HepG2 (cell line): ENCODE measurements around the gene ZFX. TPM values are rescaled to one million over a fixed set of nuclear protein-coding genes. Genes with fewer than 3 reads are reported as not detected.

Source experiments
- ATAC-seq: fragments of 200-7000 bp; cut with Tn5 transposase; 3 replicates; pipeline ENCODE4 v1.9.1; 2020; ENCODE audit warnings: mild to moderate bottlenecking, moderate library complexity
- BruUV-seq: library from RNA; stranded (reverse); fragments of 400-500 nt; replicated peaks from 2 replicates; lab custom pipeline; 2021; lab: Mats Ljungman, UMichigan
- CTCF ChIA-PET: fragments of 300-600 bp; formaldehyde crosslinking; extraction: SDS; loops from one replicate; lab custom pipeline; 2021; ENCODE audit warnings: low total read pairs, inconsistent platforms, low intra/inter-chr PET ratio; lab: Yijun Ruan, JAX
- POLR2A ChIA-PET: fragments of 350-600 bp; sonication (Branson Sonifier 250); formaldehyde crosslinking; loops from one replicate; lab custom pipeline; 2020; ENCODE audit warnings: antibody characterized with exemption, inconsistent platforms; lab: Yijun Ruan, JAX
- DNase-seq: peaks from one replicate; pipeline ENCODE4 v3.0.0-alpha.2; 2015; ENCODE audit warnings: low spot score
- FAIRE-seq: peaks from 3 replicates; lab custom pipeline; 2011; peaks lifted over from hg19 to GRCh38; lab: Jason Lieb, UNC
- H2AFZ ChIP-seq: one replicate; pipeline ENCODE4 v1.6.1; 2011; ENCODE audit warnings: low read length, inconsistent platforms
- H3K27ac ChIP-seq: fragments of 300-600 bp; 3 replicates; pipeline ENCODE4 v1.8.0; 2011; ENCODE audit warnings: mixed run types, mild to moderate bottlenecking, mixed read lengths, low read length, inconsistent platforms; ENCODE audit not compliant: insufficient read depth; ENCODE audit errors: extremely low read length
- H3K27me3 ChIP-seq, 2 experiments: fragments of 200-600 bp in 1 of 2; 2 replicates in 1 of 2; 3 replicates in 1 of 2; pipeline versions ENCODE4 v1.6.0 to v1.8.0; 2011; ENCODE audit warnings: low read length in 2 of 2, mild to moderate bottlenecking in 2 of 2, moderate library complexity in 2 of 2, inconsistent platforms in 1 of 2; ENCODE audit not compliant: insufficient read depth in 2 of 2, control insufficient read depth in 1 of 2
- H3K36me3 ChIP-seq, 2 experiments: fragments of 200-600 bp in 1 of 2; replicated peaks in 1 of 2; 2 replicates in 1 of 2; 3 replicates in 1 of 2; pipeline versions ENCODE4 v1.5.1 to v1.8.0; 2011; ENCODE audit warnings: low read length in 2 of 2, inconsistent platforms in 1 of 2; ENCODE audit not compliant: insufficient read depth in 2 of 2, control insufficient read depth in 1 of 2
- H3K4me1 ChIP-seq: 2 replicates; pipeline ENCODE4 v1.5.1; 2012; ENCODE audit warnings: low read length, inconsistent platforms; ENCODE audit not compliant: insufficient read depth
- H3K4me2 ChIP-seq: 2 replicates; pipeline ENCODE4 v1.6.0; 2011; ENCODE audit warnings: low read depth, low read length, inconsistent platforms
- H3K4me3 ChIP-seq, 3 experiments: fragments of 200-600 bp in 1 of 3; sonication (generic), shearing (Covaris generic) in 1 of 3; replicated peaks in 1 of 3; 2 replicates each; pipeline ENCODE4 v1.5.1; 2011 to 2016; ENCODE audit warnings: low read length in 3 of 3, inconsistent platforms in 2 of 3, low read depth in 2 of 3, mild to moderate bottlenecking in 2 of 3, control low read depth in 1 of 3, mixed read lengths in 1 of 3; ENCODE audit not compliant: insufficient read depth in 1 of 3
- H3K79me2 ChIP-seq: one replicate; pipeline ENCODE4 v1.6.1; 2011; ENCODE audit warnings: low read length, inconsistent platforms; ENCODE audit not compliant: insufficient read depth
- H3K9ac ChIP-seq: 2 replicates; pipeline ENCODE4 v1.6.0; 2011; ENCODE audit warnings: mild to moderate bottlenecking, low read depth, low read length, inconsistent platforms; ENCODE audit not compliant: insufficient read depth
- H3K9me3 ChIP-seq: 2 replicates; pipeline ENCODE4 v1.5.1; 2012; ENCODE audit warnings: mild to moderate bottlenecking, low read length
- H4K20me1 ChIP-seq: 2 replicates; pipeline ENCODE4 v1.6.0; 2011; ENCODE audit warnings: inconsistent platforms, mild to moderate bottlenecking, low read length, moderate library complexity; ENCODE audit not compliant: insufficient read depth
- BRD4 ChIP-seq: sonication (generic); formaldehyde crosslinking; IDR thresholded peaks from 2 replicates; pipeline ENCODE4 v1.4.0; 2020; ENCODE audit warnings: missing genetic modification reagents
- CBFB ChIP-seq: sonication (generic); formaldehyde crosslinking; IDR thresholded peaks from 2 replicates; pipeline ENCODE4 v1.4.0; 2020; ENCODE audit warnings: missing genetic modification reagents
- GABPB1 ChIP-seq: IDR thresholded peaks from 2 replicates; pipeline ENCODE4 v1.6.1; 2016; ENCODE audit warnings: mild to moderate bottlenecking, missing genetic modification reagents, moderate library complexity, missing compliant biosample characterization
- HOXA3 ChIP-seq: sonication (generic); formaldehyde crosslinking; IDR thresholded peaks from 2 replicates; pipeline ENCODE4 v1.5.0; 2020; ENCODE audit warnings: missing genetic modification reagents
- PRDM15 ChIP-seq: sonication (generic); formaldehyde crosslinking; IDR thresholded peaks from 2 replicates; pipeline ENCODE4 v1.4.0; 2020; ENCODE audit warnings: missing genetic modification reagents
- RFX3 ChIP-seq: IDR thresholded peaks from 2 replicates; pipeline ENCODE4 v1.6.1; 2016; ENCODE audit warnings: missing biosample characterization, missing genetic modification reagents
- SPEN ChIP-seq: sonication (generic); formaldehyde crosslinking; IDR thresholded peaks from 2 replicates; pipeline ENCODE4 v1.5.1; 2020; ENCODE audit warnings: low read depth, mild to moderate bottlenecking, missing genetic modification reagents
- STAT5B ChIP-seq: sonication (generic); formaldehyde crosslinking; IDR thresholded peaks from 2 replicates; pipeline ENCODE4 v1.4.0; 2020; ENCODE audit warnings: missing genetic modification reagents
- TEAD2 ChIP-seq: sonication (generic); formaldehyde crosslinking; IDR thresholded peaks from 2 replicates; pipeline ENCODE4 v1.9.0; 2021; ENCODE audit warnings: missing genetic modification reagents
- TOE1 ChIP-seq: sonication (generic); formaldehyde crosslinking; IDR thresholded peaks from 2 replicates; pipeline ENCODE4 v1.4.0; 2020; ENCODE audit warnings: mild to moderate bottlenecking, missing genetic modification reagents
- ZC3H13 ChIP-seq: sonication (generic); formaldehyde crosslinking; IDR thresholded peaks from 2 replicates; pipeline ENCODE4 v1.8.1; 2023; ENCODE audit warnings: mild to moderate bottlenecking, missing genetic modification reagents, moderate library complexity
- ZFAT ChIP-seq: sonication (generic); formaldehyde crosslinking; conservative IDR thresholded peaks from 2 replicates; pipeline ENCODE4 v1.8.1; 2023; ENCODE audit warnings: missing genetic modification reagents, inconsistent platforms
- ZFP36L2 ChIP-seq: sonication (generic); formaldehyde crosslinking; IDR thresholded peaks from 2 replicates; pipeline ENCODE4 v1.4.0; 2020; ENCODE audit warnings: missing genetic modification reagents
- ZNF318 ChIP-seq: sonication (generic); formaldehyde crosslinking; IDR thresholded peaks from 2 replicates; pipeline ENCODE4 v1.4.0; 2020; ENCODE audit warnings: mild to moderate bottlenecking, missing genetic modification reagents
- ZNF335 ChIP-seq: sonication (generic); formaldehyde crosslinking; IDR thresholded peaks from 2 replicates; pipeline ENCODE4 v1.4.0; 2020; ENCODE audit warnings: missing genetic modification reagents
- ZNF546 ChIP-seq: sonication (generic); formaldehyde crosslinking; conservative IDR thresholded peaks from 2 replicates; pipeline ENCODE4 v1.8.1; 2023; ENCODE audit warnings: mild to moderate bottlenecking, missing genetic modification reagents
- WGBS: methylation state at CpG from one replicate; pipeline ENCODE4 v1.1.6; 2017; ENCODE audit warnings: low lambda C conversion rate; 5-methylcytosine and 5-hydroxymethylcytosine counted together
- in situ Hi-C: cut with HindIII; loops from 2 replicates; pipeline ENCODE4 v1.10.0; 2017; ENCODE audit warnings: low pct_unique_long_range_greater_than_20kb; ENCODE audit not compliant: extremely low pct_ligation_motif_present
- intact Hi-C: fragments of 100-400 bp; cut with micrococcal nuclease; formaldehyde crosslinking; loops from one replicate; pipeline ENCODE4 v1.10.0; 2022; ENCODE audit not compliant: unreplicated experiment
- polyA plus RNA-seq, 8 experiments: library from polyadenylated mRNA; depleted of rRNA in 3 of 8; stranded (reverse) in 7 of 8; unstranded in 1 of 8; fragments of >200 nt; fragmentation: Illumina TruSeq in 4 of 8; extraction: Trizol in 4 of 8; gene quantifications; 2 replicates each; pipeline versions ENCODE4 v1.2.1 to v1.2.3, GENCODE V29; 2011 to 2016; ENCODE audit warnings: low read depth in 4 of 8, missing spikeins in 1 of 8, mixed read lengths in 1 of 8; ENCODE audit not compliant: insufficient read depth in 1 of 8
- total RNA-seq, 5 experiments: library from RNA; depleted of rRNA; stranded (reverse); fragments of >200 nt; fragmentation: Illumina TruSeq; extraction: Trizol; gene quantifications; 2 replicates each; pipeline ENCODE4 v1.2.3, GENCODE V29; 2016; ENCODE audit warnings: low read depth in 1 of 5

Gene ZFX
- total and polyA plus RNA-seq, 2 of the 13 experiments (the other 11 are each of a cell fraction or from before 2014, with no cell fraction given), result 13.8 to 37.3 TPM

GRCh38 chrX:24133312-24133711 is 16.2 kb upstream of the ZFX start:
- Histone ChIP-seq H3K9me3 (no peaks in the 10 kb centered on the region), H3K4me1 (no peaks in the 10 kb centered on the region), H3K9ac (no peak overlapping the region), H3K27me3 (no peaks in the 10 kb centered on the region), H2AFZ (no peak overlapping the region), H3K4me2 (no peak overlapping the region), H3K4me3 (no peak overlapping the region), H3K36me3 (no peaks in the 10 kb centered on the region), H3K27ac (no peak overlapping the region), H3K79me2 (no peaks in the 10 kb centered on the region), H4K20me1 (no peaks in the 10 kb centered on the region)
- intact Hi-C loops (no loop called here), in situ Hi-C loops (no loop called here)
- ChIA-PET POLR2A (no interaction called here), CTCF (no interaction called here)
- BruUV-seq, result no TSS peak
- no peak for ATAC-seq
- WGBS, result 100% methylated on average over 2 of the region's 5 CpGs
- DNase-seq, result no peak
- FAIRE-seq, result no peak
- no peak for TF ChIP-seq ZNF318 (CRISPR knock-in tag)
- TF ChIP-seq CBFB (CRISPR knock-in tag), result no peak
- TF ChIP-seq ZC3H13 (CRISPR knock-in tag), result no peak
- TF ChIP-seq ZFAT (CRISPR knock-in tag), result no peak
- no peak for TF ChIP-seq RFX3 (CRISPR knock-in tag)
- no peak for TF ChIP-seq ZFP36L2 (CRISPR knock-in tag)
- TF ChIP-seq TOE1 (CRISPR knock-in tag), result no peak
- no peak for TF ChIP-seq ZNF546 (CRISPR knock-in tag)
- TF ChIP-seq HOXA3 (CRISPR knock-in tag), result no peak
- TF ChIP-seq GABPB1, result no peak
- TF ChIP-seq PRDM15 (CRISPR knock-in tag), result no peak
- no peak for TF ChIP-seq SPEN (CRISPR knock-in tag)
- TF ChIP-seq BRD4 (CRISPR knock-in tag), result no peak
- no peak for TF ChIP-seq STAT5B
- TF ChIP-seq ZNF335 (CRISPR knock-in tag), result no peak
- no peak for TF ChIP-seq TEAD2 (CRISPR knock-in tag)
